SK-N-SH (cell line): ENCODE data around the gene SERPINA9. TPM values are rescaled to one million over a fixed set of nuclear protein-coding genes. Genes with fewer than 3 reads are reported as not detected.

Source experiments
- CTCF ChIA-PET: fragments of 300-600, 350-600 bp; formaldehyde crosslinking; extraction: SDS; loops from one replicate; lab custom pipeline; 2021; lab: Yijun Ruan, JAX
- POLR2A ChIA-PET: fragments of 350-600 bp; sonication (Branson Sonifier 250); formaldehyde crosslinking; extraction: SDS; loops from one replicate; lab custom pipeline; 2020; ENCODE audit warnings: antibody characterized with exemption, inconsistent platforms; lab: Yijun Ruan, JAX
- DNase-seq: peaks from one replicate; pipeline ENCODE4 v3.0.0; 2012
- H2AFZ ChIP-seq: fragments of 200-600 bp; sonication (generic); 2 replicates; pipeline ENCODE4 v1.8.1; 2016; ENCODE audit warnings: antibody characterized with exemption, mild to moderate bottlenecking, low read depth
- H3F3A ChIP-seq: fragments of 200-600 bp; sonication (generic); replicated peaks from 2 replicates; pipeline ENCODE3; 2016; ENCODE audit warnings: antibody characterized with exemption, mild to moderate bottlenecking; ENCODE audit not compliant: insufficient read depth
- H3K27ac ChIP-seq, 2 experiments: fragments of 200-500 bp in 1 of 2; fragments of 200-600 bp in 1 of 2; sonication (Bioruptor generic) in 1 of 2; sonication (generic), shearing (Covaris generic) in 1 of 2; 2 replicates each; pipeline versions ENCODE4 v1.5.1 to v1.6.1; 2014 to 2016; ENCODE audit warnings: low read depth in 2 of 2, inconsistent platforms in 1 of 2, low read length in 1 of 2, mild to moderate bottlenecking in 1 of 2, mixed read lengths in 1 of 2
- H3K27me3 ChIP-seq: fragments of 200-600 bp; sonication (generic), shearing (Covaris generic); 2 replicates; pipeline ENCODE4 v1.6.1; 2016; ENCODE audit warnings: mixed run types; ENCODE audit not compliant: insufficient read depth
- H3K36me3 ChIP-seq, 2 experiments: fragments of 200-500 bp in 1 of 2; fragments of 200-600 bp in 1 of 2; sonication (Bioruptor generic) in 1 of 2; sonication (generic) in 1 of 2; replicated peaks in 1 of 2; 2 replicates each; pipeline versions ENCODE3 to v1.5.1; 2014 to 2016; ENCODE audit warnings: low read length in 1 of 2, mild to moderate bottlenecking in 1 of 2; ENCODE audit not compliant: insufficient read depth in 2 of 2, control insufficient read depth in 1 of 2
- H3K4me1 ChIP-seq, 2 experiments: fragments of 200-500 bp in 1 of 2; fragments of 200-600 bp in 1 of 2; sonication (Bioruptor generic) in 1 of 2; sonication (generic), shearing (Covaris generic) in 1 of 2; 2 replicates each; pipeline versions ENCODE4 v1.5.1 to v1.6.1; 2014 to 2016; ENCODE audit warnings: low read depth in 1 of 2, low read length in 1 of 2, mixed run types in 1 of 2; ENCODE audit not compliant: insufficient read depth in 2 of 2, control insufficient read depth in 1 of 2
- H3K4me2 ChIP-seq: fragments of 200-600 bp; sonication (generic), shearing (Covaris generic); 2 replicates; pipeline ENCODE4 v1.6.1; 2017; ENCODE audit warnings: mixed run types
- H3K4me3 ChIP-seq, 2 experiments: fragments of 200-500 bp in 1 of 2; fragments of 200-600 bp in 1 of 2; sonication (Bioruptor generic) in 1 of 2; sonication (generic), shearing (Covaris generic) in 1 of 2; 2 replicates each; pipeline versions ENCODE4 v1.5.1 to v1.8.1; 2014 to 2016; ENCODE audit warnings: low read depth in 2 of 2, inconsistent platforms in 1 of 2, low read length in 1 of 2, mild to moderate bottlenecking in 1 of 2, mixed read lengths in 1 of 2, moderate library complexity in 1 of 2
- H3K79me2 ChIP-seq: fragments of 200-600 bp; sonication (generic); 2 replicates; pipeline ENCODE4 v1.8.1; 2017; ENCODE audit warnings: mild to moderate bottlenecking; ENCODE audit not compliant: insufficient read depth
- H3K9ac ChIP-seq: fragments of 200-600 bp; sonication (generic); 2 replicates; pipeline ENCODE4 v1.6.1; 2017; ENCODE audit warnings: mixed run types
- H3K9me2 ChIP-seq: fragments of 200-600 bp; sonication (generic); 2 replicates; pipeline ENCODE4 v1.6.1; 2017; ENCODE audit warnings: mixed run types
- H3K9me3 ChIP-seq: fragments of 200-600 bp; sonication (generic); 2 replicates; pipeline ENCODE4 v1.6.1; 2017; ENCODE audit warnings: mixed run types, mild to moderate bottlenecking, moderate library complexity
- H4K20me1 ChIP-seq: fragments of 200-600 bp; sonication (generic); 2 replicates; pipeline ENCODE4 v1.6.1; 2017; ENCODE audit warnings: mild to moderate bottlenecking, mixed run types; ENCODE audit not compliant: insufficient read depth
- FOXJ3 ChIP-seq: sonication (generic); formaldehyde crosslinking; IDR thresholded peaks from 2 replicates; pipeline ENCODE4 v1.5.1; 2020; ENCODE audit warnings: mild to moderate bottlenecking, missing genetic modification reagents
- FOXM1 ChIP-seq: IDR thresholded peaks from 2 replicates; pipeline ENCODE4 v1.4.0; 2012; ENCODE audit warnings: low read depth, mild to moderate bottlenecking
- GABPA ChIP-seq: IDR thresholded peaks from 2 replicates; pipeline ENCODE4 v1.4.0; 2012; ENCODE audit warnings: low read depth, mild to moderate bottlenecking
- JUND ChIP-seq: IDR thresholded peaks from 2 replicates; pipeline ENCODE4 v1.4.0; 2012
- MAX ChIP-seq: IDR thresholded peaks from 2 replicates; pipeline ENCODE4 v1.4.0; 2012; ENCODE audit warnings: low read depth
- MEF2A ChIP-seq: IDR thresholded peaks from 2 replicates; pipeline ENCODE4 v1.4.0; 2012; ENCODE audit warnings: low read depth, borderline replicate concordance
- NRF1 ChIP-seq: IDR thresholded peaks from 2 replicates; pipeline ENCODE4 v1.6.1; 2012; ENCODE audit warnings: low read depth, mild to moderate bottlenecking, low read length
- RAD21 ChIP-seq: IDR thresholded peaks from 2 replicates; pipeline ENCODE4 v1.6.1; 2012; ENCODE audit warnings: mild to moderate bottlenecking, low read length
- REST ChIP-seq: IDR thresholded peaks from 2 replicates; pipeline ENCODE4 v1.6.1; 2012; ENCODE audit warnings: mild to moderate bottlenecking, low read depth, low read length, moderate library complexity
- RFX5 ChIP-seq: IDR thresholded peaks from 2 replicates; pipeline ENCODE4 v1.6.1; 2012; ENCODE audit warnings: mild to moderate bottlenecking, improper control_type of control experiment, low read length
- TAF1 ChIP-seq: IDR thresholded peaks from 2 replicates; pipeline ENCODE4 v1.6.1; 2012; ENCODE audit warnings: low read depth, mild to moderate bottlenecking, low read length, moderate library complexity, borderline replicate concordance
- TCF12 ChIP-seq: IDR thresholded peaks from 2 replicates; pipeline ENCODE4 v1.4.0; 2012
- TEAD4 ChIP-seq: IDR thresholded peaks from 2 replicates; pipeline ENCODE4 v1.4.0; 2012; ENCODE audit warnings: mild to moderate bottlenecking, borderline replicate concordance; ENCODE audit not compliant: insufficient read depth
- USF2 ChIP-seq: fragments of 150-350 bp; IDR thresholded peaks from 2 replicates; pipeline ENCODE4 v1.6.1; 2017; ENCODE audit warnings: antibody characterized with exemption, low read length, low read depth, borderline replicate concordance
- WGBS: methylation state at CpG from one replicate; pipeline ENCODE4 v1.1.6; 2017; ENCODE audit warnings: low lambda C conversion rate; 5-methylcytosine and 5-hydroxymethylcytosine counted together
- polyA plus RNA-seq, 3 experiments: library from polyadenylated mRNA; depleted of rRNA; stranded (reverse); fragments of >200 nt; gene quantifications; 2 replicates each; pipeline ENCODE4 v1.2.3, GENCODE V29; 2012

Gene SERPINA9
- polyA plus RNA-seq, 1 of the 3 experiments (the other 2 are of a cell fraction) = not detected

GRCh38 chr14:94524093-94524492 lies 48.1 kb upstream of the SERPINA9 start (continued):
- TF ChIP-seq REST (no peak), TEAD4 (no peak), GABPA (no peak), MAX (no peak), NRF1 (no peak), TCF12 (no peak), USF2 (no peak)

GRCh38 chr14:94523265-94523664 lies 47.3 kb upstream of the SERPINA9 start:
- Histone ChIP-seq H2AFZ (no peak overlapping the region), H3K27me3 (no peaks in the 10 kb centered on the region; the same call in 1 of the 2 replicates), H3K9ac (no peak overlapping the region), H3K4me2 (no peak overlapping the region), H3F3A (no peaks in the 10 kb centered on the region), H3K27ac (no peak overlapping the region), H3K9me2 (no peaks in the 10 kb centered on the region), H3K79me2 (no peaks in the 10 kb centered on the region), H3K4me3 (no peak overlapping the region), H4K20me1 (no peaks in the 10 kb centered on the region), H3K36me3 (no peaks in the 10 kb centered on the region), H3K9me3 (no peaks in the 10 kb centered on the region), H3K4me1 (no peaks in the 10 kb centered on the region)
- DNase-seq = no peak
- ChIA-PET POLR2A (interaction anchor here (0.8 kb wide), 1 partner anchor 16 kb away, joined by 3 read pairs; no protein-coding TSS in a partner anchor), CTCF (interaction anchor here (1.0 kb wide), 1 partner anchor 37 kb away, joined by 4 read pairs; no protein-coding TSS in a partner anchor)
- TF ChIP-seq FOXM1 (no peak), FOXJ3 (CRISPR knock-in tag) (no peak), RAD21 (no peak), MEF2A (no peak), TAF1 (no peak), JUND (no peak), RFX5 (no peak)
- 17% methylated on average over 8 of the region's 8 CpGs for WGBS
